Neural progenitor cell (in vitro differentiated cells): ENCODE data around the gene WIPF3. TPM values are rescaled to one million over a fixed set of nuclear protein-coding genes. Genes with fewer than 3 reads are reported as not detected.

Experiments used
- DNase-seq: peaks from one replicate; pipeline ENCODE4 v3.0.0-alpha.2; 2016; ENCODE audit warnings: low spot score
- H2AFZ ChIP-seq: fragments of 200-600 bp; sonication (generic); replicated peaks from 2 replicates; pipeline ENCODE4 v1.6.1; 2016; ENCODE audit warnings: antibody characterized with exemption
- H3F3A ChIP-seq: fragments of 200-600 bp; sonication (generic); 2 replicates; pipeline ENCODE4 v1.6.1; 2016; ENCODE audit warnings: antibody characterized with exemption, low read depth
- H3K27ac ChIP-seq: fragments of 200-600 bp; sonication (generic); 2 replicates; pipeline ENCODE4 v1.5.1; 2016; ENCODE audit warnings: mild to moderate bottlenecking
- H3K27me3 ChIP-seq: fragments of 200-600 bp; sonication (generic); 2 replicates; pipeline ENCODE4 v1.6.1; 2016; ENCODE audit warnings: mild to moderate bottlenecking, moderate library complexity
- H3K36me3 ChIP-seq: fragments of 200-600 bp; sonication (generic); 2 replicates; pipeline ENCODE4 v1.5.1; 2016
- H3K4me1 ChIP-seq: fragments of 200-600 bp; sonication (generic); 2 replicates; pipeline ENCODE4 v1.6.1; 2016; ENCODE audit warnings: mixed run types
- H3K4me2 ChIP-seq: fragments of 200-600 bp; sonication (generic); 2 replicates; pipeline ENCODE4 v1.6.1; 2016
- H3K4me3 ChIP-seq: fragments of 200-600 bp; sonication (generic); 2 replicates; pipeline ENCODE4 v1.5.1; 2016
- H3K79me2 ChIP-seq: fragments of 200-600 bp; sonication (generic); 2 replicates; pipeline ENCODE4 v1.6.1; 2016; ENCODE audit warnings: low read depth
- H3K9ac ChIP-seq: fragments of 200-600 bp; sonication (generic); 2 replicates; pipeline ENCODE4 v1.6.1; 2016
- H3K9me3 ChIP-seq: fragments of 200-600 bp; sonication (generic); 2 replicates; pipeline ENCODE4 v1.5.1; 2016; ENCODE audit warnings: low read depth
- H4K20me1 ChIP-seq: fragments of 200-600 bp; sonication (generic); 2 replicates; pipeline ENCODE4 v1.6.1; 2016; ENCODE audit warnings: low read depth
- H3K27ac Mint-ChIP-seq: 3 replicates; pipeline ENCODE4 v1.8.0; 2021; ENCODE audit warnings: mixed read lengths
- H3K27me3 Mint-ChIP-seq: 2 replicates; pipeline ENCODE4 v1.8.0; 2022; ENCODE audit warnings: low read depth, mild to moderate bottlenecking, inconsistent platforms, moderate library complexity, mixed read lengths; ENCODE audit not compliant: insufficient read depth
- H3K36me3 Mint-ChIP-seq: 3 replicates; pipeline ENCODE4 v1.8.0; 2021; ENCODE audit warnings: mixed read lengths
- H3K4me1 Mint-ChIP-seq: 3 replicates; pipeline ENCODE4 v1.8.0; 2021; ENCODE audit warnings: mixed read lengths
- H3K4me3 Mint-ChIP-seq: 3 replicates; pipeline ENCODE4 v1.8.0; 2021; ENCODE audit warnings: mild to moderate bottlenecking, moderate library complexity, mixed read lengths
- H3K9me3 Mint-ChIP-seq: 3 replicates; pipeline ENCODE4 v1.8.0; 2020; ENCODE audit warnings: mixed read lengths
- EZH2 ChIP-seq: fragments of 200-600 bp; sonication (generic); IDR thresholded peaks from 2 replicates; pipeline ENCODE4 v1.6.1; 2017; ENCODE audit warnings: antibody characterized with exemption, mild to moderate bottlenecking, moderate library complexity
- EZH2phosphoT487 ChIP-seq: fragments of 200-600 bp; sonication (generic); IDR thresholded peaks from 2 replicates; pipeline ENCODE4 v1.6.1; 2017; ENCODE audit warnings: antibody characterized with exemption
- total RNA-seq: library from RNA; depleted of rRNA; stranded (reverse); fragments of >200 nt; gene quantifications from 2 replicates; pipeline ENCODE4 v1.2.3, GENCODE V29; 2015; ENCODE audit warnings: low replicate concordance
- TF ChIP-seq, protein P1 (sequence below): fragments of 200-600 bp; sonication (generic); IDR thresholded peaks from 2 replicates; pipeline ENCODE4 v1.5.1; 2017; ENCODE audit warnings: antibody characterized with exemption, mild to moderate bottlenecking

Gene WIPF3
- total RNA-seq, 1 donor from 2014 or later, result 5.2 TPM

DNA sequence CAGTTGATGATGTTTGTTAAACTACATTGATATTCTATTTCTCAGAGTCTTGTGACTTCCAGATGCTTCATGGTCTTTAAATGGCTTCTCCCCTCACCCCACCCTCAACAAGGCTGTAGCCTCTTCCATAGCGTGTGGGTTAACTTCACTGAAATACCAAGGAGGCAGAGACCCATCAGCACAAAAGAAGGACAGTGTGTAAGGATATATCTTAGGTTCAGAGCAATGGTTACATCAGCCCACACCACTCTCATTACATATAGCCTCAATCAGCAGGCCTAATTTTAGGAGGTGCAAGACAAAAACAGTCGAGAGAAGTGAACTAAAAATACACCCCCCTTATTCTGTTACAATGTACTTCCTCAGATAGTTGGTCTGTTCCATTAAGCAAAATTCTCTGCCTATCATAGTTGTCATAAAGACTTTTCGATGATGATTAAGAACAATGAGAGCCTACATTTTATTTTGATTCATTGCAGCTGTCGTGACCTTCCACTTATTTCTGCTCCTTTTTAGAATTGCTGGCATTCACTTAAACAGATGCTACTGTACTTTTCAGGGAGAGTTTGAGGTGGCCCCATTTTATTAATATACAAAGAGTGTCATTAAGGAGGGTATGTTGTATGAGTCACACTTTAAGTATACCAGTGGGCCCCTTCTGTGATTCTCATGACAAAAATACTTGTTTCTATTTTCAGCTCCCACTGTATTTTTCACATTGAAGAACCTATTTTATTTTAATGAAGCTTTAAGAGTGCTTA, 52.1 kb downstream of the WIPF3 start:
- no peaks in the 10 kb centered on the region for H3K9me3 Mint-ChIP-seq
- no peak overlapping the region for H3K4me3 ChIP-seq
- no peak overlapping the region for H3K9ac ChIP-seq
- H3K27me3 ChIP-seq, result no peaks in the 10 kb centered on the region
- no peaks in the 10 kb centered on the region for H3K79me2 ChIP-seq
- no peak overlapping the region for H3K27ac ChIP-seq
- no peaks in the 10 kb centered on the region for H3K4me1 Mint-ChIP-seq
- no peak overlapping the region for H3K4me3 Mint-ChIP-seq
- no peaks in the 10 kb centered on the region for H3K4me1 ChIP-seq
- no peaks in the 10 kb centered on the region for H3K36me3 Mint-ChIP-seq
- no peaks in the 10 kb centered on the region for H3K9me3 ChIP-seq
- H3K4me2 ChIP-seq, result no peak overlapping the region
- no peaks in the 10 kb centered on the region for H3K27me3 Mint-ChIP-seq
- no peak for TF ChIP-seq EZH2
- TF ChIP-seq, protein P1, sequence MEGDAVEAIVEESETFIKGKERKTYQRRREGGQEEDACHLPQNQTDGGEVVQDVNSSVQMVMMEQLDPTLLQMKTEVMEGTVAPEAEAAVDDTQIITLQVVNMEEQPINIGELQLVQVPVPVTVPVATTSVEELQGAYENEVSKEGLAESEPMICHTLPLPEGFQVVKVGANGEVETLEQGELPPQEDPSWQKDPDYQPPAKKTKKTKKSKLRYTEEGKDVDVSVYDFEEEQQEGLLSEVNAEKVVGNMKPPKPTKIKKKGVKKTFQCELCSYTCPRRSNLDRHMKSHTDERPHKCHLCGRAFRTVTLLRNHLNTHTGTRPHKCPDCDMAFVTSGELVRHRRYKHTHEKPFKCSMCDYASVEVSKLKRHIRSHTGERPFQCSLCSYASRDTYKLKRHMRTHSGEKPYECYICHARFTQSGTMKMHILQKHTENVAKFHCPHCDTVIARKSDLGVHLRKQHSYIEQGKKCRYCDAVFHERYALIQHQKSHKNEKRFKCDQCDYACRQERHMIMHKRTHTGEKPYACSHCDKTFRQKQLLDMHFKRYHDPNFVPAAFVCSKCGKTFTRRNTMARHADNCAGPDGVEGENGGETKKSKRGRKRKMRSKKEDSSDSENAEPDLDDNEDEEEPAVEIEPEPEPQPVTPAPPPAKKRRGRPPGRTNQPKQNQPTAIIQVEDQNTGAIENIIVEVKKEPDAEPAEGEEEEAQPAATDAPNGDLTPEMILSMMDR, result no peak
- TF ChIP-seq EZH2phosphoT487, result no peak
- H4K20me1 ChIP-seq, result peaks cover 3% of the 10 kb centered on the region
- no peak overlapping the region for H3K27ac Mint-ChIP-seq
- H3F3A ChIP-seq, result no peaks in the 10 kb centered on the region
- no peaks in the 10 kb centered on the region for H3K36me3 ChIP-seq
- no peak for DNase-seq
- no peak overlapping the region for H2AFZ ChIP-seq

DNA sequence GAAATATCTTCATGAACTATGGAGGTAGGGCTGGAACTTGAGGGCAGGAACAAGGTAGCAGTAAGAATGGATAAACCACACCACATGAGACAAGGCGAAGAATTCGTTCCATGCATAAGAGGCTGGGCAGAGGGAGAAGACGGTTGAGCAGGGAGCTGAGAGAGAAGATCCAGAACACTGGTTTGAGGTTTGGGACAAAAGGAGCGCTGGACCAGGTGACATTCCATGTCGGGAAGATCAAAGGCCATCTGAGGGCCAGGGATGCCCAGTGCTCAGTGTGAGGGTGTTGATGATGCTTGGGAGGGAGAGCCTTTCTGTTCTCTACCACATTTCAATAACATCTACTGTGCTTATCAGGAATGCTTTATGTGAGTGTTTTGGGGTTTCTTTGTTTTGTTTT, 52.8 kb downstream of the WIPF3 start:
- no peaks in the 10 kb centered on the region for H3K36me3 Mint-ChIP-seq
- Histone ChIP-seq H2AFZ (no peak overlapping the region), H4K20me1 (peaks cover 3% of the 10 kb centered on the region), H3K9me3 (no peaks in the 10 kb centered on the region), H3K27me3 (no peaks in the 10 kb centered on the region), H3K4me1 (no peaks in the 10 kb centered on the region), H3K36me3 (no peaks in the 10 kb centered on the region), H3K27ac (no peak overlapping the region), H3K9ac (no peak overlapping the region), H3K79me2 (no peaks in the 10 kb centered on the region), H3K4me2 (no peak overlapping the region), H3F3A (no peaks in the 10 kb centered on the region), H3K4me3 (no peak overlapping the region)
- H3K27me3 Mint-ChIP-seq, result no peaks in the 10 kb centered on the region
- H3K4me3 Mint-ChIP-seq, result no peak overlapping the region
- DNase-seq, result no peak
- no peak overlapping the region for H3K27ac Mint-ChIP-seq
- no peaks in the 10 kb centered on the region for H3K9me3 Mint-ChIP-seq
- H3K4me1 Mint-ChIP-seq, result no peaks in the 10 kb centered on the region
- no peak for TF ChIP-seq EZH2

DNA sequence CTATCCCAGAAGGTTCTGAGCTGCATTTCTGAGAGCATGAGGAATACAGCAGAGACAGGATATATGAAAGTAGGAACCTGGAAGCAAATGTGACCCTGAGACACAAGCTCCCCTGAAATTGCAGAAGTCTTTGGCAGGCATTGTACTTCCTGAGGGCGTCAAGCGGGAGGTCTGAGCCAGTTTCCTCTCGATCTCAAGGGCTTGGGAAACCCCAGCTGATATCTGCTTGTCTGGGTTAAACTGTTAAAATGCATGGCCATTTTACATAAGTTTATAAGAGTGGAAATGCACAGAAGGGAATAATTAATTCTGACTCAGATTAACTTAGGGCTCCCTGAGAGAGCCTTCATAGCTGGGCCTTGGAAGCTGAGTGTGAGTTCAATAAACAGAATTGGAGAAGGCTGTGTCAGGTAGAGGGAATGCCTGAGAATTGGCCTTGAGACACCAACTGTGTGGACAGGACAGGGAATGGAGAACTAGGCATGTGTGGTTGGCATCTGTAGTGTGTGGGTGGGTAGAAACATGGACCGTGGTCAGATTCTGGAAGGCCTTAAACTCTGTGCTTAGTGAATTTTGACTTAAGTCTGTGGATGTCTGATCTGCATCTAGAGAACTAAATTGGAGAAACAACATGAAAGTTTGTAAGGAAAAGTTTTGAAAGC, 53.3 kb downstream of the WIPF3 start:
- Histone ChIP-seq H3K79me2 (no peaks in the 10 kb centered on the region), H3K4me3 (no peak overlapping the region), H4K20me1 (peaks cover 3% of the 10 kb centered on the region), H3F3A (no peaks in the 10 kb centered on the region), H3K9me3 (no peaks in the 10 kb centered on the region), H3K36me3 (no peaks in the 10 kb centered on the region), H3K27me3 (no peaks in the 10 kb centered on the region), H3K9ac (no peak overlapping the region), H3K4me2 (no peak overlapping the region), H3K4me1 (no peaks in the 10 kb centered on the region), H3K27ac (no peak overlapping the region), H2AFZ (no peak overlapping the region)
- no peak overlapping the region for H3K27ac Mint-ChIP-seq
- H3K9me3 Mint-ChIP-seq, result no peaks in the 10 kb centered on the region
- H3K4me1 Mint-ChIP-seq, result no peaks in the 10 kb centered on the region
- no peaks in the 10 kb centered on the region for H3K36me3 Mint-ChIP-seq
- no peak for DNase-seq
- TF ChIP-seq EZH2phosphoT487 (no peak), EZH2 (no peak)
- TF ChIP-seq, protein P1, result no peak
- H3K27me3 Mint-ChIP-seq, result no peaks in the 10 kb centered on the region
- no peak overlapping the region for H3K4me3 Mint-ChIP-seq

DNA sequence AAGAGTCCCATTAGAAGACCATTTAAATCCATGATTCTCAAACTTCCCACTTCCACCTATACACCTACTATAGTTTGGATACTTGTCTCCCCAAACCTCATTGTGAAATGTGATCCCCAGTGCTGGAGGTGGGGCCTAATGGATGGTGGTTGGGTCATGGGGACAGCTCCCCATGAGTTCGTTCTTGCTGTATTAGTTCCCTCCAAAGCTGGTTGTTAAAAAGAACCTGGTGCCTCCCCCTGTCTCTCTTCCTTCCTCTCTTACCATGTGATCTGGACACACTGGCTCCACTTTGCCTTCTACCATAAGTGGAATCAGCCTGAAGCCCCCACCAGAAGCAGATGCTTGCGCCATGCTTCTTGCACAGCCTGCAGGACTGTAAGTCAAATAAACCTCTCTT, 53.9 kb downstream of the WIPF3 start:
- Histone ChIP-seq H3K27ac (no peak overlapping the region), H4K20me1 (peaks cover 3% of the 10 kb centered on the region), H3K4me1 (no peaks in the 10 kb centered on the region), H3F3A (no peaks in the 10 kb centered on the region), H3K4me2 (no peak overlapping the region), H3K36me3 (no peaks in the 10 kb centered on the region), H2AFZ (no peak overlapping the region), H3K4me3 (no peak overlapping the region), H3K9me3 (no peaks in the 10 kb centered on the region), H3K9ac (no peak overlapping the region), H3K27me3 (no peaks in the 10 kb centered on the region), H3K79me2 (no peaks in the 10 kb centered on the region)
- H3K4me3 Mint-ChIP-seq, result no peak overlapping the region
- no peak for DNase-seq
- no peaks in the 10 kb centered on the region for H3K9me3 Mint-ChIP-seq
- no peak overlapping the region for H3K27ac Mint-ChIP-seq
- H3K36me3 Mint-ChIP-seq, result no peaks in the 10 kb centered on the region
- no peaks in the 10 kb centered on the region for H3K4me1 Mint-ChIP-seq
- H3K27me3 Mint-ChIP-seq, result no peaks in the 10 kb centered on the region
- TF ChIP-seq, protein P1, result no peak
- TF ChIP-seq EZH2phosphoT487 (no peak), EZH2 (no peak)
